ENCODE results near the gene AURKAIP1. TPM values are rescaled to one million over a fixed set of nuclear protein-coding genes. Genes with fewer than 3 reads are reported as not detected.

AURKAIP1 gene
- total and polyA plus RNA-seq, 2 of the 13 experiments (the other 11 are each of a cell fraction or from before 2014, with no cell fraction given): 69.5 to 175 TPM

DNA sequence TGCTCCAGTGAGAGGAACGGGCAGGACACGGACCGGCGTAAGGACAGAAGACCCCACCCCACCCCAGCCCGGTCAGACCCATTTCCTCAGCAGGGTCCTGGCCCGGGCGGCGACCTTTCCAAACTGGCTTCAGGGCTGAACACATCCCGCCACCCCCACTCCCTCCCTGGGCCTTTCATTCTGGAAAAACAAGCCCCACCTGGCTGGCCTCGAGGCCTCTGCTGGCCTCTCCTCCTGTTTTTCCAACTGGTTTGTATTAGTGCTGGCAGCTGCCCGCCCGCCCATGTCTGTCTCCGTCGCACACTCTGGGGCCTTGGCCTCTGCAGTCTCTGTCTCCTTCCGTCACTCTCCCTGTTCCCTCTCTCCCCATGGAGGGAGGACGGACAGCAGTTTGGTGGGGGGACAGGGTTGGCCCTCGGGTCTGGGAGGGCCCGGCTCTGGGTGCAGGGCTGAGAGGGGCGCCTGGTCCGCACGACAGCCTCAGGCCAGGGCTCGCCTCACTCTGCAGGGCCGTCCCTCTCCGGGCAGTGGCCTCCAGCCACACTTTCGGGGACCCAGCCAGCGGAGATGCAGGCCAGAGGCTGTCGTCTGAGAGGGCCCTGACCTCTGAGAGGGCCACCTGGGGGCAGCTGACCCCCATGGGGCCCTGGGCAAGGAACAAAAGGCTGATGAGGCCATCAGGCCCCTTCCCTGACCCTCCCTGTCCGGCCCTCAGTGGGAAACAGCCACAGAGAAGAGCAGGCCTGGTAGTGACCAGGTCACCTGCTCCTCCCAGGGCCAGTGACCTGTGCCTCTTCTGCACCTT is 15.1 kb downstream of the AURKAIP1 start (continued):
- peak; percentile 98 for TF ChIP-seq NR2F2 (IDR thresholded peaks at IDR 0.05; ENCODE audit: borderline replicate concordance, low read depth)
- TF ChIP-seq MXD4 (CRISPR knock-in tag; IDR thresholded peaks at IDR 0.05): 0 out of 2 replicates have a peak, but pooled peaks have one; percentile 38
- TF ChIP-seq PHF21A (CRISPR knock-in tag; IDR thresholded peaks at IDR 0.05): peak; percentile 73
- TF ChIP-seq HNF1A (IDR thresholded peaks at IDR 0.05; ENCODE audit: low read depth): no peak
- no peak for TF ChIP-seq HNF1A (CRISPR knock-in tag; IDR thresholded peaks at IDR 0.05; ENCODE audit: borderline replicate concordance)

DNA sequence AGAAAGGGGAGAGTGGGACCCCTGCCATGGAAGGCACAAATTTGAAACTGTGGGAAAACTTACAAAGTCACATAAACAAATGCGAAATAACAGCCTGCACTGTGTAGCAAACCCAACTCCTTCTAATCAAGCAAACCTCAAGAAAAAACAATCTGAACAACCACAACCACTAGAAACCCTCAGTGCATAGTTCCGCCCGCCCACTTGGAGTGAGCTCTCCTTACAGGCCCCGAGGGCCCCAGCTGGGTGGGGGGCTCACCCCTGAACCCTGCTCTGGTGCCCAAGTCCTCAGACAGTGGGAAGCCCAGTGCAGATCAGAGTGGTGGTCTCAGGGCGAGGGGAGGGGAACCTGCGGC is 15.7 kb downstream of the AURKAIP1 start:
- intact Hi-C loops (cut with micrococcal nuclease; ENCODE audit: unreplicated experiment) (no loop called here), in situ Hi-C loops (cut with HindIII; ENCODE audit: extremely low pct_ligation_motif_present, low pct_unique_long_range_greater_than_20kb) (no loop called here)
- peak overlapping the region; percentile 92 for H3K4me2 ChIP-seq (ENCODE audit: low read depth, low read length)
- H3K9me3 ChIP-seq (ENCODE audit: low read length): no peaks in the 10 kb centered on the region
- H3K9ac ChIP-seq (ENCODE audit: insufficient read depth, low read depth, low read length): peak overlapping the region; percentile 80
- H3K27ac ChIP-seq (ENCODE audit: extremely low read length, insufficient read depth, low read length): peak overlapping the region; percentile 88
- no peaks in the 10 kb centered on the region for H3K27me3 ChIP-seq (ENCODE audit: control insufficient read depth in 1 of 2, insufficient read depth in 2 of 2, low read length in 2 of 2)
- CTCF ChIA-PET (ENCODE audit: low intra/inter-chr PET ratio, low total read pairs): no interaction called here
- no peak for DNase-seq (ENCODE audit: low spot score)
- WGBS (ENCODE audit: low lambda C conversion rate): 38% methylated on average over 5 of the region's 6 CpGs
- H3K36me3 ChIP-seq (replicated peaks in 1 of 2; ENCODE audit: control insufficient read depth in 1 of 2, insufficient read depth in 2 of 2, low read length in 2 of 2): no peaks in the 10 kb centered on the region
- H2AFZ ChIP-seq (ENCODE audit: low read length): no peak overlapping the region
- no peak for FAIRE-seq
- H4K20me1 ChIP-seq (ENCODE audit: insufficient read depth, low read length): no peaks in the 10 kb centered on the region
- peak overlapping the region; percentile 69 to 74 (median 71) for H3K4me3 ChIP-seq (replicated peaks in 1 of 3; ENCODE audit: insufficient read depth in 1 of 3, low read depth in 2 of 3, low read length in 3 of 3)
- POLR2A ChIA-PET: interaction anchor here (0.9 to 4.0 kb wide), 6 partner anchors 11 to 72 kb away, joined by 3 to 38 read pairs (median 14); partner anchors contain the start of genes AURKAIP1, CCNL2 and DVL1
- TSS peak; percentile 62 for BruUV-seq (replicated peaks)
- peak; percentile 1; the same call in 1 of the 3 replicates for ATAC-seq
- peaks cover 57% of the 10 kb centered on the region for H3K4me1 ChIP-seq (ENCODE audit: insufficient read depth, low read length)
- H3K79me2 ChIP-seq (ENCODE audit: insufficient read depth, low read length): peaks cover 4% of the 10 kb centered on the region
- TF ChIP-seq EZH2 (conservative IDR thresholded peaks at IDR 0.05; ENCODE audit: low read depth, low read length): no peak
- no peak for TF ChIP-seq NCOA2 (CRISPR knock-in tag; IDR thresholded peaks at IDR 0.05)
- TF ChIP-seq, protein P1, sequence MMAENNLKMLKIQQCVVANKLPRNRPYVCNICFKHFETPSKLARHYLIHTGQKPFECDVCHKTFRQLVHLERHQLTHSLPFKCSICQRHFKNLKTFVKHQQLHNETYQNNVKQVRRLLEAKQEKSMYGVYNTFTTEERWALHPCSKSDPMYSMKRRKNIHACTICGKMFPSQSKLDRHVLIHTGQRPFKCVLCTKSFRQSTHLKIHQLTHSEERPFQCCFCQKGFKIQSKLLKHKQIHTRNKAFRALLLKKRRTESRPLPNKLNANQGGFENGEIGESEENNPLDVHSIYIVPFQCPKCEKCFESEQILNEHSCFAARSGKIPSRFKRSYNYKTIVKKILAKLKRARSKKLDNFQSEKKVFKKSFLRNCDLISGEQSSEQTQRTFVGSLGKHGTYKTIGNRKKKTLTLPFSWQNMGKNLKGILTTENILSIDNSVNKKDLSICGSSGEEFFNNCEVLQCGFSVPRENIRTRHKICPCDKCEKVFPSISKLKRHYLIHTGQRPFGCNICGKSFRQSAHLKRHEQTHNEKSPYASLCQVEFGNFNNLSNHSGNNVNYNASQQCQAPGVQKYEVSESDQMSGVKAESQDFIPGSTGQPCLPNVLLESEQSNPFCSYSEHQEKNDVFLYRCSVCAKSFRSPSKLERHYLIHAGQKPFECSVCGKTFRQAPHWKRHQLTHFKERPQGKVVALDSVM (CRISPR knock-in tag; IDR thresholded peaks at IDR 0.05): no peak
- TF ChIP-seq ZNF205 (CRISPR knock-in tag; IDR thresholded peaks at IDR 0.05): no peak
- no peak for TF ChIP-seq ZNF432 (CRISPR knock-in tag; IDR thresholded peaks at IDR 0.05; ENCODE audit: borderline replicate concordance)
- no peak for TF ChIP-seq ZFP41 (CRISPR knock-in tag; IDR thresholded peaks at IDR 0.05; ENCODE audit: borderline replicate concordance)
- no peak for TF ChIP-seq SETDB1 (CRISPR knock-in tag; IDR thresholded peaks at IDR 0.05; ENCODE audit: borderline replicate concordance)
- no peak for TF ChIP-seq ZBTB46 (CRISPR knock-in tag; IDR thresholded peaks at IDR 0.05; ENCODE audit: borderline replicate concordance)
- TF ChIP-seq ZNF709 (CRISPR knock-in tag; IDR thresholded peaks at IDR 0.05): peak; percentile 6; the same call in 1 of the 2 replicates
- TF ChIP-seq ZNF343 (CRISPR knock-in tag; IDR thresholded peaks at IDR 0.05): no peak
